H1 (cell line): ENCODE data around the gene TMPRSS13. TPM values are rescaled to one million over a fixed set of nuclear protein-coding genes. Genes with fewer than 3 reads are reported as not detected.

Experiments used
- CTCF ChIA-PET: fragments of 300-600 bp; sonication (Branson Sonifier 250); formaldehyde crosslinking; loops from one replicate; lab custom pipeline; 2021; ENCODE audit not compliant: partially characterized antibody; lab: Charles Lee
- POLR2A ChIA-PET: fragments of 300-600 bp; sonication (Branson Sonifier 250); formaldehyde crosslinking; loops from one replicate; lab custom pipeline; 2021; ENCODE audit warnings: inconsistent platforms; ENCODE audit not compliant: partially characterized antibody; lab: Charles Lee
- DNase-seq, 2 experiments: peaks; one replicate each; pipeline versions ENCODE4 v3.0.0 to v3.0.0-alpha.2; 2010 to 2022; ENCODE audit warnings: low spot score in 2 of 2, low read depth in 1 of 2, mixed read lengths in 1 of 2
- FAIRE-seq: peaks from 2 replicates; lab custom pipeline; 2011; peaks lifted over from hg19 to GRCh38; lab: Jason Lieb, UNC
- H2AFZ ChIP-seq: 2 replicates; pipeline ENCODE4 v1.8.1; 2012; ENCODE audit warnings: low read length, inconsistent platforms
- H2AK5ac ChIP-seq: 2 replicates; pipeline ENCODE4 v1.6.1; 2013; ENCODE audit warnings: low read depth, low read length
- H2BK120ac ChIP-seq: replicated peaks from 2 replicates; pipeline ENCODE3; 2013; ENCODE audit warnings: low read depth, low read length, inconsistent platforms
- H2BK12ac ChIP-seq: 2 replicates; pipeline ENCODE4 v1.6.1; 2013; ENCODE audit warnings: low read depth, low read length
- H2BK15ac ChIP-seq: 2 replicates; pipeline ENCODE4 v1.6.1; 2013; ENCODE audit warnings: low read length
- H2BK20ac ChIP-seq: 2 replicates; pipeline ENCODE4 v1.6.1; 2013; ENCODE audit warnings: low read length
- H2BK5ac ChIP-seq: 2 replicates; pipeline ENCODE4 v1.6.1; 2013; ENCODE audit warnings: low read depth, low read length
- H3K14ac ChIP-seq: 2 replicates; pipeline ENCODE4 v1.6.1; 2013; ENCODE audit warnings: inconsistent platforms; ENCODE audit not compliant: insufficient read length
- H3K18ac ChIP-seq: 2 replicates; pipeline ENCODE4 v1.6.1; 2013; ENCODE audit warnings: low read length; ENCODE audit errors: extremely low read depth
- H3K23ac ChIP-seq: 2 replicates; pipeline ENCODE4 v1.6.1; 2013; ENCODE audit warnings: inconsistent platforms; ENCODE audit not compliant: insufficient read length
- H3K23me2 ChIP-seq: 2 replicates; pipeline ENCODE4 v1.6.1; 2013; ENCODE audit warnings: low read depth, low read length
- H3K27ac ChIP-seq: 2 replicates; pipeline ENCODE4 v1.6.1; 2011; ENCODE audit warnings: low read depth, low read length, inconsistent platforms
- H3K27me3 ChIP-seq, 4 experiments: replicated peaks in 1 of 4; 1 replicate in 1 of 4; 2 replicates in 3 of 4; pipeline versions ENCODE4 v1.6.1 to v1.8.1; 2011 to 2013; ENCODE audit warnings: low read length in 3 of 4, mild to moderate bottlenecking in 3 of 4, inconsistent platforms in 2 of 4, mixed read lengths in 2 of 4, moderate library complexity in 1 of 4; ENCODE audit not compliant: control insufficient read depth in 3 of 4, insufficient read depth in 3 of 4; ENCODE audit errors: extremely low read depth in 1 of 4
- H3K36me3 ChIP-seq, 4 experiments: 2 replicates each; pipeline versions ENCODE4 v1.6.1 to v1.8.1; 2011 to 2013; ENCODE audit warnings: mild to moderate bottlenecking in 4 of 4, low read length in 3 of 4, moderate library complexity in 2 of 4, control low read depth in 1 of 4, inconsistent platforms in 1 of 4; ENCODE audit not compliant: insufficient read depth in 4 of 4, control insufficient read depth in 2 of 4
- H3K4ac ChIP-seq: replicated peaks from 2 replicates; pipeline ENCODE3; 2013; ENCODE audit warnings: low read length, low read depth, mixed read lengths, inconsistent platforms; ENCODE audit not compliant: insufficient read length
- H3K4me1 ChIP-seq, 4 experiments: replicated peaks in 1 of 4; 1 replicate in 1 of 4; 2 replicates in 3 of 4; pipeline versions ENCODE4 v1.6.1 to v1.8.1; 2011 to 2013; ENCODE audit warnings: low read length in 3 of 4, inconsistent platforms in 2 of 4, mixed read lengths in 1 of 4; ENCODE audit not compliant: insufficient read depth in 4 of 4, control insufficient read depth in 3 of 4
- H3K4me2 ChIP-seq, 2 experiments: 2 replicates each; pipeline versions ENCODE4 v1.6.1 to v1.8.1; 2011 to 2013; ENCODE audit warnings: low read depth in 2 of 2, low read length in 2 of 2, control low read depth in 1 of 2, inconsistent platforms in 1 of 2, mild to moderate bottlenecking in 1 of 2; ENCODE audit not compliant: insufficient read depth in 1 of 2
- H3K4me3 ChIP-seq, 4 experiments: fragments of 200-600, 300-600 bp in 1 of 4; sonication (generic), shearing (Covaris generic), sonication (Bioruptor Twin) in 1 of 4; 2 replicates each; pipeline versions ENCODE4 v1.5.1 to v1.8.1; 2011 to 2016; ENCODE audit warnings: low read length in 4 of 4, low read depth in 3 of 4, control low read depth in 2 of 4, inconsistent platforms in 2 of 4, mild to moderate bottlenecking in 2 of 4, mixed read lengths in 1 of 4, moderate library complexity in 1 of 4; ENCODE audit not compliant: insufficient read depth in 2 of 4; ENCODE audit errors: extremely low read depth in 1 of 4
- H3K56ac ChIP-seq: replicated peaks from 2 replicates; pipeline ENCODE3; 2013; ENCODE audit warnings: low read depth, mild to moderate bottlenecking, mixed read lengths, low read length, inconsistent platforms; ENCODE audit not compliant: insufficient read length
- H3K79me1 ChIP-seq: 2 replicates; pipeline ENCODE4 v1.6.1; 2013; ENCODE audit warnings: low read depth, low read length, control low read depth
- H3K79me2 ChIP-seq, 2 experiments: 2 replicates each; pipeline versions ENCODE4 v1.6.1 to v1.8.1; 2012 to 2013; ENCODE audit warnings: low read length in 2 of 2, mild to moderate bottlenecking in 2 of 2, inconsistent platforms in 1 of 2; ENCODE audit not compliant: insufficient read depth in 2 of 2, control insufficient read depth in 1 of 2
- H3K9ac ChIP-seq, 4 experiments: replicated peaks in 1 of 4; 1 replicate in 1 of 4; 2 replicates in 3 of 4; pipeline versions ENCODE4 v1.6.1 to v1.8.1; 2011 to 2013; ENCODE audit warnings: low read depth in 3 of 4, low read length in 3 of 4, control low read depth in 2 of 4, mild to moderate bottlenecking in 2 of 4, moderate library complexity in 2 of 4, inconsistent platforms in 1 of 4; ENCODE audit errors: extremely low read depth in 1 of 4
- H3K9me3 ChIP-seq, 2 experiments: 2 replicates each; pipeline versions ENCODE4 v1.6.1 to v1.8.1; 2012 to 2013; ENCODE audit warnings: mild to moderate bottlenecking in 2 of 2, moderate library complexity in 2 of 2, control low read depth in 1 of 2, inconsistent platforms in 1 of 2, low read depth in 1 of 2, low read length in 1 of 2, mixed read lengths in 1 of 2; ENCODE audit not compliant: insufficient read depth in 2 of 2
- H4K20me1 ChIP-seq, 2 experiments: replicated peaks in 1 of 2; 2 replicates each; pipeline versions ENCODE3 to v1.8.1; 2011 to 2013; ENCODE audit warnings: inconsistent platforms in 2 of 2, low read length in 2 of 2, mild to moderate bottlenecking in 1 of 2; ENCODE audit not compliant: insufficient read depth in 2 of 2, control insufficient read depth in 1 of 2
- H4K5ac ChIP-seq: 2 replicates; pipeline ENCODE4 v1.6.1; 2013; ENCODE audit warnings: low read length, low read depth, mixed read lengths, inconsistent platforms; ENCODE audit not compliant: insufficient read length
- H4K8ac ChIP-seq: 2 replicates; pipeline ENCODE4 v1.8.0; 2013; ENCODE audit warnings: mild to moderate bottlenecking, moderate library complexity, low read length, inconsistent platforms; ENCODE audit not compliant: insufficient read depth; ENCODE audit errors: extremely low read depth
- H4K91ac ChIP-seq: replicated peaks from 2 replicates; pipeline ENCODE3; 2013; ENCODE audit warnings: low read length, mixed read lengths, inconsistent platforms; ENCODE audit not compliant: insufficient read length
- EP300 ChIP-seq, 2 experiments: IDR thresholded peaks; 1 replicate in 1 of 2; 2 replicates in 1 of 2; pipeline ENCODE4 v1.6.1; 2011 to 2012; ENCODE audit warnings: low read depth in 2 of 2, low read length in 2 of 2, mild to moderate bottlenecking in 2 of 2, borderline replicate concordance in 1 of 2, inconsistent platforms in 1 of 2, moderate library complexity in 1 of 2
- TAF1 ChIP-seq: IDR thresholded peaks from 2 replicates; pipeline ENCODE4 v1.6.1; 2011; ENCODE audit warnings: mild to moderate bottlenecking, low read depth, low read length
- WGBS, 2 experiments: shearing (Covaris generic) in 1 of 2; methylation state at CpG; one replicate each; pipeline versions ENCODE4 v1.1.6 to v1.1.7; 2013 to 2015; ENCODE audit warnings: low lambda C conversion rate in 2 of 2, mixed read lengths in 2 of 2, inconsistent platforms in 1 of 2, low coverage in 1 of 2, missing lambda C conversion rate in 1 of 2; ENCODE audit not compliant: insufficient replicate concordance in 2 of 2, insufficient coverage in 1 of 2, insufficient read length in 1 of 2; ENCODE audit errors: extremely low coverage in 1 of 2, missing lambda C conversion rate in 1 of 2; 5-methylcytosine and 5-hydroxymethylcytosine counted together
- polyA plus RNA-seq, 7 experiments: library from polyadenylated mRNA; depleted of rRNA in 3 of 7; stranded (reverse) in 5 of 7; unstranded in 2 of 7; fragments of >200 nt in 5 of 7; fragments of 200-250 nt in 2 of 7; gene quantifications; 1 replicate in 5 of 7; 2 replicates in 1 of 7; 4 replicates in 1 of 7; pipeline versions ENCODE4 v1.2.1 to v1.2.3, GENCODE V29; 2011 to 2013; ENCODE audit warnings: missing spikeins in 2 of 7, mixed read lengths in 2 of 7
- total RNA-seq: library from RNA; stranded (reverse); fragmentation: NEBNext Ultra II Directional; extraction: Animal tissue kit (Norgen Biotek cat#: 25700); gene quantifications from 2 replicates; pipeline ENCODE4 v1.2.1, GENCODE V29; 2021

Gene TMPRSS13
- total and polyA plus RNA-seq, 2 of the 8 experiments (the other 6 are each of a cell fraction or from before 2014, with no cell fraction given): 0.61 to 0.79 TPM

DNA sequence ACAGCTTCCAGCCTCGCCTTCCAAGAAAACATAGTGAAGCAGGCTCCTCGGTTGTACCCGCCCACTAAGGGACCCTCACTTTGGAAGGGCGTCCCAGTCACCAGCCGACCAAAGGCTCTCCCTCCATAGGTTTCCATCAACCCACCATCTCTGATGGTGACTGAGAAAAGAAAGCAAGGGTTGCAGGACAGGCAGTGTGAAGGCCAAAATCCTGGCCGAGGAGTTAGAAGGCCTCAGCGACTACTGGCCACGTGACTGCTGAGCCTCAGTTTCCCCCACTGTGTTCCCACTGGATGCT lies 55.4 kb downstream of the TMPRSS13 start:
- H3K27me3 ChIP-seq: peaks cover 0 to 14% (median 13%) of the 10 kb centered on the region in 4 experiments; a peak in 4 of 7 replicates
- DNase-seq (peak in 1 of 2 experiments; percentile 6), FAIRE-seq (no peak)
- H2BK15ac ChIP-seq: 0 out of 2 replicates have a peak overlapping the region, but pooled peaks have one; percentile 72
- H2AFZ ChIP-seq: no peak overlapping the region
- no peak overlapping the region for H2BK12ac ChIP-seq
- H3K56ac ChIP-seq: no peak overlapping the region
- H3K18ac ChIP-seq: no peak overlapping the region
- no peak overlapping the region for H3K4ac ChIP-seq
- peak overlapping the region in 1 of 2 experiments; percentile 99; a peak in 3 of 4 replicates for H3K4me2 ChIP-seq
- no peak overlapping the region for H2BK20ac ChIP-seq
- peaks cover 0 to 39% of the 10 kb centered on the region in 2 experiments; a peak in 1 of 4 replicates for H3K79me2 ChIP-seq
- TF ChIP-seq TAF1 (0 out of 2 replicates have a peak, but pooled peaks have one; percentile 0), EP300 (IDR thresholded peaks at IDR 0.05; ENCODE audit: borderline replicate concordance in 1 of 2, low read depth in 2 of 2, low read length in 2 of 2) (no peak)
- H3K14ac ChIP-seq: no peak overlapping the region
- WGBS, 2 experiments: 97% methylated on average over 8 of the region's 8 CpGs; no CpG with 5 or more reads in 1 of the 2 experiments
- no peak overlapping the region for H4K91ac ChIP-seq
- H4K5ac ChIP-seq: no peak overlapping the region
- H3K23ac ChIP-seq: no peak overlapping the region
- no peak overlapping the region for H2BK120ac ChIP-seq
- H2AK5ac ChIP-seq: peak overlapping the region; percentile 45; the same call in 1 of the 2 replicates
- no peaks in the 10 kb centered on the region for H3K9me3 ChIP-seq
- H3K23me2 ChIP-seq: peaks cover 25% of the 10 kb centered on the region
- ChIA-PET CTCF (interaction anchor here (1.1 to 1.5 kb wide), 2 partner anchors 12 to 73 kb away, joined by 4 to 6 read pairs; no protein-coding TSS in a partner anchor), POLR2A (no interaction called here)
- H3K4me1 ChIP-seq: peaks cover 12 to 45% (median 35%) of the 10 kb centered on the region in 4 experiments
- H4K20me1 ChIP-seq: peaks cover 8 to 12% of the 10 kb centered on the region in 2 experiments
- peaks cover 9% of the 10 kb centered on the region for H3K79me1 ChIP-seq
- no peak overlapping the region; a peak in 2 of 7 replicates for H3K9ac ChIP-seq
- H3K36me3 ChIP-seq: no peaks in the 10 kb centered on the region
- H2BK5ac ChIP-seq: no peak overlapping the region
- no peak overlapping the region for H3K27ac ChIP-seq
- peak overlapping the region in 2 of 4 experiments; percentile 40 to 86; a peak in 1 of 8 replicates for H3K4me3 ChIP-seq
- H4K8ac ChIP-seq: no peak overlapping the region
